SH-SY5Y (cell line): ENCODE measurements around the gene ZBTB46.

ENCODE experiments used
- GATA2 ChIP-seq: IDR thresholded peaks from 2 replicates; pipeline ENCODE4 v1.6.1; 2011; ENCODE audit warnings: mild to moderate bottlenecking, low read depth, low read length
- GATA3 ChIP-seq: IDR thresholded peaks from 2 replicates; pipeline ENCODE4 v1.6.1; 2011; ENCODE audit warnings: low read depth, mild to moderate bottlenecking, low read length, moderate library complexity

- TF ChIP-seq GATA3 = no peak
- no peak for TF ChIP-seq GATA2
These were observed 124.1 kb downstream of the ZBTB46 start for GRCh38 chr20:63706852-63707557.
